ENCODE measurements around the gene CCL4.
"Not testable (repeated sequence)": the region's sequence is repeated elsewhere in the genome, so short reads cannot be mapped to it uniquely, and the experiment has no call there.

CCL4 gene

GRCh38 chr17:36118477-36119353 is 15.1 kb downstream of the CCL4 start:
- DNase-seq = no peak

GRCh38 chr17:36120221-36120620 is 16.6 kb downstream of the CCL4 start:
- no peak for DNase-seq

GRCh38 chr17:36121099-36121498 is 17.5 kb downstream of the CCL4 start:
- DNase-seq = not testable (repeated sequence)

- no peak for DNase-seq
Observed at GRCh38 chr17:36123431-36123830, 19.8 kb downstream of the CCL4 start.

GRCh38 chr17:36124879-36125824 is 21.5 kb downstream of the CCL4 start:
- no peak for DNase-seq

- no peak for DNase-seq
Observed at GRCh38 chr17:36127199-36127893, 23.7 kb downstream of the CCL4 start.

- no peak for DNase-seq
Observed at GRCh38 chr17:36127911-36128310, 24.3 kb downstream of the CCL4 start.

- no peak for DNase-seq
Observed at GRCh38 chr17:36128411-36128978, 24.9 kb downstream of the CCL4 start.

GRCh38 chr17:36129616-36130015 is 26.0 kb downstream of the CCL4 start:
- no peak for DNase-seq

- DNase-seq = no peak
Observed at GRCh38 chr17:36130346-36130745, 26.7 kb downstream of the CCL4 start.

- DNase-seq = no peak
Observed at GRCh38 chr17:36131421-36131820, 27.8 kb downstream of the CCL4 start.

- no peak for DNase-seq
Observed at GRCh38 chr17:36131931-36132330, 28.3 kb downstream of the CCL4 start.

GRCh38 chr17:36132421-36132831 is 28.8 kb downstream of the CCL4 start:
- DNase-seq = no peak

GRCh38 chr17:36133602-36134236 is 30.1 kb downstream of the CCL4 start:
- peak; percentile 40 for DNase-seq

GRCh38 chr17:36135465-36135864 is 31.8 kb downstream of the CCL4 start:
- no peak for DNase-seq

GRCh38 chr17:36136036-36136435 is 32.4 kb downstream of the CCL4 start:
- no peak for DNase-seq

- no peak for DNase-seq
Observed at GRCh38 chr17:36136439-36136838, 32.8 kb downstream of the CCL4 start.

GRCh38 chr17:36142235-36142634 is 38.6 kb downstream of the CCL4 start:
- no peak for DNase-seq

- DNase-seq = no peak
Observed at GRCh38 chr17:36142806-36143205, 39.2 kb downstream of the CCL4 start.

GRCh38 chr17:36144014-36144413 is 40.4 kb downstream of the CCL4 start:
- no peak for DNase-seq

- DNase-seq = no peak
Observed at GRCh38 chr17:36144981-36145729, 41.5 kb downstream of the CCL4 start.

All from COR-L47 (cell line).